Panc1 (cell line): ENCODE measurements around the gene ARHGEF5. TPM values are rescaled to one million over a fixed set of nuclear protein-coding genes. Genes with fewer than 3 reads are reported as not detected.
"Not testable (repeated sequence)": the region's sequence is repeated elsewhere in the genome, so short reads cannot be mapped to it uniquely, and the experiment has no call there.

Experiments used
- ATAC-seq: fragments of 200-7000 bp; cut with Tn5 transposase; 2 replicates; pipeline ENCODE4 v1.9.1; 2020; ENCODE audit warnings: mild to moderate bottlenecking, moderate library complexity
- Bru-seq: library from RNA; stranded (reverse); fragments of 400-500 nt; gene quantifications from one replicate; lab custom pipeline; 2021; lab: Mats Ljungman, UMichigan
- BruChase-seq, 2 experiments: library from RNA; stranded (reverse); fragments of 400-500 nt; gene quantifications; one replicate each; lab custom pipeline; 2021; lab: Mats Ljungman, UMichigan
- BruUV-seq: library from RNA; stranded (reverse); fragments of 400-500 nt; replicated peaks from 2 replicates; lab custom pipeline; 2021; lab: Mats Ljungman, UMichigan
- CTCF ChIA-PET: fragments of 300-600 bp; sonication (Branson Sonifier 250); formaldehyde crosslinking; loops from one replicate; lab custom pipeline; 2022; ENCODE audit warnings: antibody characterized with exemption; lab: Charles Lee
- POLR2A ChIA-PET: fragments of 300-600 bp; sonication (Branson Sonifier 250); formaldehyde crosslinking; loops from one replicate; lab custom pipeline; 2022; ENCODE audit warnings: antibody characterized with exemption; lab: Charles Lee
- DNase-seq: peaks from one replicate; pipeline ENCODE4 v3.0.0-alpha.2; 2010; ENCODE audit warnings: low read depth, low spot score
- H3K27ac ChIP-seq: 2 replicates; pipeline ENCODE4 v1.5.1; 2011; ENCODE audit warnings: mild to moderate bottlenecking, low read length, inconsistent platforms
- H3K27me3 ChIP-seq: fragments of 200-500 bp; sonication (Bioruptor generic); 2 replicates; pipeline ENCODE4 v1.6.0; 2014; ENCODE audit warnings: low read length, inconsistent platforms; ENCODE audit not compliant: control insufficient read depth, insufficient read depth
- H3K36me3 ChIP-seq: fragments of 200-500 bp; sonication (Bioruptor generic); 2 replicates; pipeline ENCODE4 v1.5.1; 2014; ENCODE audit warnings: inconsistent platforms, mild to moderate bottlenecking, low read length, moderate library complexity; ENCODE audit not compliant: control insufficient read depth, insufficient read depth
- H3K4me1 ChIP-seq: 2 replicates; pipeline ENCODE4 v1.5.1; 2011; ENCODE audit warnings: inconsistent platforms, mild to moderate bottlenecking, low read length, moderate library complexity; ENCODE audit not compliant: control insufficient read depth, insufficient read depth
- H3K4me3 ChIP-seq, 2 experiments: 2 replicates each; pipeline ENCODE4 v1.5.1; 2011 to 2012; ENCODE audit warnings: low read depth in 2 of 2, low read length in 2 of 2, mild to moderate bottlenecking in 2 of 2, inconsistent platforms in 1 of 2, moderate library complexity in 1 of 2
- H3K9me3 ChIP-seq: fragments of 200-500 bp; sonication (Bioruptor generic); 2 replicates; pipeline ENCODE4 v1.5.1; 2014; ENCODE audit warnings: low read depth, mild to moderate bottlenecking, inconsistent platforms, low read length, moderate library complexity; ENCODE audit not compliant: control insufficient read depth, insufficient read depth
- in situ Hi-C: cut with HindIII; loops from 2 replicates; pipeline ENCODE4 v1.10.0; 2016; ENCODE audit warnings: low sequenced_read_pairs, low pct_unique_long_range_greater_than_20kb
- intact Hi-C: fragments of 100-400 bp; cut with micrococcal nuclease; formaldehyde crosslinking; loops from one replicate; pipeline ENCODE4 v1.10.0; 2022; ENCODE audit not compliant: unreplicated experiment
- long read RNA-seq: library from polyadenylated mRNA; unstranded; transcript quantifications from one replicate; pipeline ENCODE4 v2.0.0, GENCODE V29; 2021; ENCODE audit not compliant: unreplicated experiment
- polyA plus RNA-seq: library from polyadenylated mRNA; unstranded; fragments of >200 nt; gene quantifications from one replicate; pipeline ENCODE4 v1.2.1, GENCODE V29; 2012; ENCODE audit warnings: missing spikeins; ENCODE audit not compliant: insufficient read length
- total RNA-seq: library from RNA; stranded (reverse); gene quantifications from one replicate; pipeline ENCODE4 v1.2.1, GENCODE V29; 2021; ENCODE audit not compliant: unreplicated experiment

Gene ARHGEF5
- total RNA-seq: 37.1 TPM
- polyA plus RNA-seq: 34.8 TPM
- percentile 61 among the genes with signal in this experiment for Bru-seq, nascent RNA
- percentile 76 among the genes with signal in this experiment for BruChase-seq, experiment 1, labeled RNA remaining after a 2-hour chase
- percentile 77 among the genes with signal in this experiment for BruChase-seq, experiment 2, labeled RNA remaining after a 6-hour chase
- long read RNA-seq, partial matches to known transcripts: 16 of 28 reads
- long read RNA-seq, other reads (novel, unspliced or antisense): 12 of 28 reads

DNA sequence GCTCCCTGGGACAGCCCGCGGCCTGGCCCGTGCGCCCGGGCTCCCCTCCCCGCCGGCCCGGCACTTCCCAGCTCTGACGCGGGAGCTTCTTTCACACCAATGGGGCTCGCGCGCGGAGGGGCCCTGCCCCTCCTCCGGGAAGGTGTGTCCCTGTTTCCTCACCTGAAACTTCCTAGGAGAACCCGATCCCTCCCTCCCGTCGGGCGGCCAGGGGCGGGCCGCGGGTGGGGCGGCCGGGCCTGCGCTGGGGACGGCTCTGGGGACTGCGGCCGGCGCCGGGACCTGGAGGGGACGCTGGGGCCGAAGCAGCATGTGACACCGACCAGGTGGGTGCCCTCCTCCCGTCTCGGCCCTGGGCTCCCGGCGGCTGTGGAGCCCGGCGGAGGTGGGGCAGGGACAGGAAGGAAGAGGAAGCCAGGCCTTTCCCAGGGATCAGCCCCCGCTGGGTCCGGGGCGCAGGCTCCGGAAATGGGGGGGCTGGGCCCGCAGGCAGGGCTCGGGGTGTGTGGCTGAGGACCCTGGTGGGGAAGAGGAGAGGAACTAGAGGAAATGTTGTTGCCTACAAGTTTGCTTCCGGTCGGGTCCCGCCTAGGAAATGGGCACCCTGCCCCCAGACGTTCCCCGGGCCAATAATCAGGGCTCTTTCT is at the start of gene ARHGEF5:
ARHGEF5 (plus strand) TSS at position 227 of the 647 bp plus-strand sequence. CDS start 7,268 bp downstream, outside the sequence.
- H3K4me3 ChIP-seq: peak within 1 kb of the TSS; percentile 21 to 37
- intact Hi-C loops, H3K27ac ChIP-seq, H3K36me3 ChIP-seq, CTCF ChIA-PET, H3K27me3 ChIP-seq, BruUV-seq, POLR2A ChIA-PET, H3K4me1 ChIP-seq, in situ Hi-C loops, H3K9me3 ChIP-seq, DNase-seq: not testable (repeated sequence)
- ATAC-seq: peak; percentile 91

DNA sequence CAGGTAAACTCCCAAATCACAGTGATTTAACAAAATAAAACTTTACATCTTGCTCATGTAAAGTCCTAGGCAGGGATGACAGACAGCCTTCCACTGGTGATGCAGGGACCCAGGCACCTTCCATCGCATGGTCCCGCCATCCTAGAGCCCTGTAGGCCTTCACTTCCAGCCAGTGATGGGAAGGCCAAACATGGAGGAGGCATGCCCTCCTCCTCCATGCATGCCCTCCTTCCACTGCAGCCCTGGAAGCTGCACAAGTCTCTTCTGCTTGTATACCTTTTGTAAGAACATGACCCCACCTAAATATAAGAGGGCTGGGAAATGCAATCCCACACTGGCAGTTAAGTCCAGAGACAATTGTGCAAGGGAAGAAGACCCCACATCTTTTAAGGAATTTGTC is 45.5 kb upstream of the ARHGEF5 start:
- BruUV-seq, H3K9me3 ChIP-seq, ATAC-seq, POLR2A ChIA-PET, H3K27me3 ChIP-seq, H3K4me1 ChIP-seq, DNase-seq, in situ Hi-C loops, intact Hi-C loops, H3K36me3 ChIP-seq, H3K27ac ChIP-seq, H3K4me3 ChIP-seq, CTCF ChIA-PET: not testable (repeated sequence)

DNA sequence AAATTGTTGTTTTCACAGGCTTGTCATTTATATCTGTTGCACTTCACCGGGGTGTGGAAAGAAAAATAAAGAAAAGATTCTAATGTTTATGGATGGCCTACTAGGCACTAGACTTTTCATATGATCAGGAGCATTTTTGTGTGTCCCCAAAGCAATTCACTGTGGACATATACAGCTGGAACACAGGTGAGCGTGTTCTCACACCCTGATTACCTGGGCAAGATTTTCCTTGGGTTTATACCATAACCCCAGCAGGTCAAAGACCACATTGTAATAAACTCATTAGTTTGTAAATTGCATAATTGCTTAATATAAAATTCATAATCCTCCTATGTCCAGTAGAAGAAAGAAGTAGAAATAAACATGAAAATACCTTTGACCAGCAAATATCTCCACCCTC is 44.0 kb upstream of the ARHGEF5 start:
- in situ Hi-C loops, BruUV-seq, ATAC-seq, intact Hi-C loops, H3K27me3 ChIP-seq, POLR2A ChIA-PET, CTCF ChIA-PET, H3K9me3 ChIP-seq, H3K36me3 ChIP-seq, H3K27ac ChIP-seq, H3K4me3 ChIP-seq, H3K4me1 ChIP-seq, DNase-seq: not testable (repeated sequence)

DNA sequence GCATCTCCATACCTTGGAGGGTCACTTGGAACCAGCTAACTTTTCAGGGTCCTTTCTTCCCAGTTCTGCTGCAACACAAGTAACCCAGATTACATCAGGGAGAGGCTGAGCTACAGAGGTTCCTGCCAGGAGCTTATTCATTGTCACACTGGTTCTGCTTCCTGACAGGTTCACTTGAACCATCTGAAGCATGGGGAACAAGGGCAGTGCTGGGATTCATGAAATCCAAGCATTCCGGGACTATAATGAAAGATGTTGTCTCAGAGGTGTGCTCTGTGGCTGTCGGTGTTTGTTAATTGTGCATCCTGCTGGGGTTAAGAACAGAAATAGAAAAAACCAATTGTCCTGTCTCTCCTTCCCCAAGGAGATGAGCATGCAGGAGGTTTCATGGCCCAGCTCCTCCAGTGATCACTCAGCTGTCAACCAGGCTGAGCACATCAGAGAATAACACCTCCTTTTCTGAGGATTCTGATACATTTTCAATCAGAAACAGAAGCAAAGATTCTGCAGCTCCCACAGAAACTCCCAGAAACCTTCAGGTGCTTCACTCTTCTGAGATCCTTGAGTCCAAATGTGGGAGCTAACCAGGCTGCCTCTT is 43.2 kb upstream of the ARHGEF5 start, which contains the start of gene OR2A1:
OR2A1 (plus strand) TSS at position 548 of the 598 bp plus-strand sequence. CDS start 5,706 bp downstream, outside the sequence.
- in situ Hi-C loops, CTCF ChIA-PET, H3K4me1 ChIP-seq, intact Hi-C loops, BruUV-seq, H3K4me3 ChIP-seq, H3K9me3 ChIP-seq, H3K27ac ChIP-seq, H3K27me3 ChIP-seq, ATAC-seq, H3K36me3 ChIP-seq, DNase-seq, POLR2A ChIA-PET: not testable (repeated sequence)

DNA sequence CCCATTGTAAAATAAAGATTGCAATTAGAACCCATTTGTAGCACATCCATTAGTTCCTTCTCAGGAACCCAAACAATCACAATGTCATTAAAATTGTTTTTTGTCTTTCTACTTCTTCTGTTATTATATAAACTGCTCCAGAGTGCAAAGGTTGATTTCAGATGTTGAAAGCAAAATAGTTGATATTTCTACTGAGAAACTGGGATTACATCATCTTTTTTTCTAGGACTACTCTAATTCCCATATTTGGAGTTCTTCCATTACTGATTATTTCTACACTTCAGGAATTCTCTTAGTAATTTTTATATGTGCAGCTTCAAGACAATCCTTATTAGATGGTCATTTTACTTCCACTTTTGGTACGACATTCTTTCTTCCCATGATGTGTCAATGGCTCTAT is 37.7 kb upstream of the ARHGEF5 start:
- H3K4me1 ChIP-seq, POLR2A ChIA-PET, CTCF ChIA-PET, in situ Hi-C loops, intact Hi-C loops, ATAC-seq, H3K27me3 ChIP-seq, DNase-seq, H3K4me3 ChIP-seq, H3K36me3 ChIP-seq, BruUV-seq, H3K27ac ChIP-seq, H3K9me3 ChIP-seq: not testable (repeated sequence)

DNA sequence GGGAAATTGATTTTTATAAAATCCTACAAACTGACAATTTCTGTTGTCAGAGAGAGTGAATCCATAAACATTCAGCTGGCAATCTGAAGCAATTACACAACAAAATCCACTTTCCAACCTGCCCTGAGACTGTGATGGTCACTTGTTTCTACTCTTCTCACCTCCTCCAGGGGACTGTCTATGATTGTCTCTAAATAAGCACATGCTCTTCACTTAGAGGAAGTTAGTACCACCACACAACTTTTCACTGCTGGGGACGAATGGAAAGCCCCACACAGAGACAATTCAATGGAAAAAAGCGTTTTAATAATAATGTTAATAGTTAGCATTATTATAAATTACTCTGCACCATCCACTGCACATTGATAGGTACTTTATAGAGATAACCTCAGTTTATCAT is 35.7 kb upstream of the ARHGEF5 start:
- H3K4me3 ChIP-seq, H3K36me3 ChIP-seq, intact Hi-C loops, H3K27me3 ChIP-seq, H3K4me1 ChIP-seq, H3K27ac ChIP-seq, CTCF ChIA-PET, BruUV-seq, DNase-seq, in situ Hi-C loops, ATAC-seq, H3K9me3 ChIP-seq, POLR2A ChIA-PET: not testable (repeated sequence)

DNA sequence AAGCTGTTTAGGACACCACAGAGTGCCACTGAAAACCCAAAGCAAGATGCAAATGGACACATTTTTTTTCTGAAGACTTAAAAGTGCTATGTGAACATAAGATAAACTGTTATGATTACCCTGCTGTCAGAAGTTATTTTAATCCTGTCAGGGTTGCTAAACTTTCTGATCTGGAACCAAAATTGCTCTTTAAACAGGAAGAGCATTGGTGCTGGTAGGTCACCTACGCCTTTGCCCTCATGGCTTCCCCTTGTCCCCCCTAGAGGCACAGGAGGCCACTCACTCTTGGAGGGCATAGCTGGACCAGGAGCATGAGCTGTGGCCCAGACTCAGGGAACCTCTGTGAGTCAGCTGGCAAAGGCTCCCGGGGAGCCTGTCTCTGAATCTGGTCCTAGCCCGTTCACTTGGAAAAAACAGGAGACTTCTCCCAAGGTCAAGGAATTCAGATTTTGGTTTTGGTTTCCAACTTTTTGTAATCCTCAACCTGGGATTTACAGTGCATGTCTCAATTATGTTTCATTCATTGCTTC is 33.5 kb upstream of the ARHGEF5 start:
- DNase-seq, ATAC-seq, in situ Hi-C loops, BruUV-seq, intact Hi-C loops, H3K27ac ChIP-seq, H3K4me1 ChIP-seq, POLR2A ChIA-PET, CTCF ChIA-PET, H3K27me3 ChIP-seq, H3K36me3 ChIP-seq, H3K9me3 ChIP-seq, H3K4me3 ChIP-seq: not testable (repeated sequence)
